ENCODE measurements around the gene ADTRP. TPM values are rescaled to one million over a fixed set of nuclear protein-coding genes. Genes with fewer than 3 reads are reported as not detected.

The ADTRP gene
- total and polyA plus RNA-seq, 2 donors (not counting 1 experiment from before 2014, with no cell fraction given): 0.18 to 1.2 TPM

GRCh38 chr6:11750682-11751081, 27.9 kb downstream of the ADTRP start:
- ChIA-PET CTCF (no interaction called here), POLR2A (no interaction called here)
- Histone ChIP-seq H3K27ac (ENCODE audit: low read length in 2 of 2) (no peak overlapping the region), H3K4me1 (ENCODE audit: control insufficient read depth in 2 of 2, insufficient read depth in 2 of 2, low read length in 2 of 2) (no peaks in the 10 kb centered on the region), H3K27me3 (replicated peaks in 1 of 4; ENCODE audit: control extremely low read depth in 1 of 4, control insufficient read depth in 3 of 4, insufficient read depth in 4 of 4, low read length in 3 of 4) (peaks cover 0 to 6% (median 2%) of the 10 kb centered on the region in 4 experiments), H4K20me1 (ENCODE audit: control insufficient read depth, insufficient read depth, low read length, poor library complexity, severe bottlenecking) (no peaks in the 10 kb centered on the region), H3K4me3 (ENCODE audit: control extremely low read depth in 1 of 5, extremely low read depth in 1 of 5, insufficient read depth in 1 of 5, low read depth in 2 of 5, low read length in 4 of 5) (no peak overlapping the region), H3K4me2 (replicated peaks; ENCODE audit: low read depth, low read length, poor library complexity, severe bottlenecking) (no peak overlapping the region), H3K9ac (ENCODE audit: low read length) (no peak overlapping the region), H2AFZ (ENCODE audit: insufficient read depth, low read depth, low read length, poor library complexity, severe bottlenecking) (no peak overlapping the region), H3K9me3 (ENCODE audit: control extremely low read depth in 1 of 3, control insufficient read depth in 2 of 3, insufficient read depth in 1 of 3, low read length in 2 of 3) (no peaks in the 10 kb centered on the region), H3K36me3 (replicated peaks in 1 of 2; ENCODE audit: control extremely low read depth in 1 of 2, control insufficient read depth in 1 of 2, extremely low read depth in 1 of 2, insufficient read depth in 2 of 2, low read length in 1 of 2) (no peaks in the 10 kb centered on the region), H3K79me2 (ENCODE audit: control insufficient read depth, insufficient read depth, low read length) (no peaks in the 10 kb centered on the region)
- Mint-ChIP-seq H3K9me3 (ENCODE audit: insufficient read depth) (no peaks in the 10 kb centered on the region), H3K4me1 (no peaks in the 10 kb centered on the region), H3K27ac (no peak overlapping the region), H3K27me3 (peaks cover 19% of the 10 kb centered on the region), H3K4me3 (no peak overlapping the region)
- TF ChIP-seq CTCF (IDR thresholded peaks at IDR 0.05) (no peak), EZH2 (IDR thresholded peaks at IDR 0.05; ENCODE audit: borderline replicate concordance, insufficient read depth, low read depth, low read length, poor library complexity, severe bottlenecking) (no peak)
- no peak for ATAC-seq (ENCODE audit: low read depth)
- intact Hi-C loops (cut with micrococcal nuclease): no loop called here
- DNase-seq: no peak
- 87% methylated on average over 2 of the region's 7 CpGs for WGBS (ENCODE audit: insufficient coverage)

- DNase-seq (no peak), ATAC-seq (ENCODE audit: low read depth) (no peak)
- H3K27me3 ChIP-seq (replicated peaks in 1 of 4; ENCODE audit: control extremely low read depth in 1 of 4, control insufficient read depth in 3 of 4, insufficient read depth in 4 of 4, low read length in 3 of 4): peaks cover 0 to 3% (median under 1%) of the 10 kb centered on the region in 4 experiments
- no peak overlapping the region for H2AFZ ChIP-seq (ENCODE audit: insufficient read depth, low read depth, low read length, poor library complexity, severe bottlenecking)
- TF ChIP-seq EZH2 (IDR thresholded peaks at IDR 0.05; ENCODE audit: borderline replicate concordance, insufficient read depth, low read depth, low read length, poor library complexity, severe bottlenecking) (no peak), CTCF (IDR thresholded peaks at IDR 0.05) (no peak)
- H3K27ac Mint-ChIP-seq: no peak overlapping the region
- H3K4me2 ChIP-seq (replicated peaks; ENCODE audit: low read depth, low read length, poor library complexity, severe bottlenecking): no peak overlapping the region
- no peak overlapping the region for H3K9ac ChIP-seq (ENCODE audit: low read length)
- no peak overlapping the region for H3K4me3 ChIP-seq (ENCODE audit: control extremely low read depth in 1 of 5, extremely low read depth in 1 of 5, insufficient read depth in 1 of 5, low read depth in 2 of 5, low read length in 4 of 5)
- H4K20me1 ChIP-seq (ENCODE audit: control insufficient read depth, insufficient read depth, low read length, poor library complexity, severe bottlenecking): no peaks in the 10 kb centered on the region
- no peaks in the 10 kb centered on the region for H3K36me3 ChIP-seq (replicated peaks in 1 of 2; ENCODE audit: control extremely low read depth in 1 of 2, control insufficient read depth in 1 of 2, extremely low read depth in 1 of 2, insufficient read depth in 2 of 2, low read length in 1 of 2)
- no peaks in the 10 kb centered on the region for H3K79me2 ChIP-seq (ENCODE audit: control insufficient read depth, insufficient read depth, low read length)
- intact Hi-C loops (cut with micrococcal nuclease): no loop called here
- H3K4me1 ChIP-seq (ENCODE audit: control insufficient read depth in 2 of 2, insufficient read depth in 2 of 2, low read length in 2 of 2): no peaks in the 10 kb centered on the region
- ChIA-PET CTCF (no interaction called here), POLR2A (no interaction called here)
- no peaks in the 10 kb centered on the region for H3K4me1 Mint-ChIP-seq
- 81% methylated on average over 7 of the region's 7 CpGs for WGBS (ENCODE audit: insufficient coverage)
- H3K27me3 Mint-ChIP-seq: peaks cover 9% of the 10 kb centered on the region
- H3K27ac ChIP-seq (ENCODE audit: low read length in 2 of 2): no peak overlapping the region
- H3K4me3 Mint-ChIP-seq: no peak overlapping the region
- H3K9me3 ChIP-seq (ENCODE audit: control extremely low read depth in 1 of 3, control insufficient read depth in 2 of 3, insufficient read depth in 1 of 3, low read length in 2 of 3): no peaks in the 10 kb centered on the region
- H3K9me3 Mint-ChIP-seq (ENCODE audit: insufficient read depth): no peaks in the 10 kb centered on the region
Measured at GRCh38 chr6:11748591-11749210, 29.9 kb downstream of the ADTRP start.

All from B cell (primary cell).